Measurements from ENCODE around the gene ARHGDIA. TPM values are rescaled to one million over a fixed set of nuclear protein-coding genes. Genes with fewer than 3 reads are reported as not detected.

Gene ARHGDIA
- total RNA-seq, 4 donors from 2014 or later, result 115 to 173 (median 164) TPM

DNA sequence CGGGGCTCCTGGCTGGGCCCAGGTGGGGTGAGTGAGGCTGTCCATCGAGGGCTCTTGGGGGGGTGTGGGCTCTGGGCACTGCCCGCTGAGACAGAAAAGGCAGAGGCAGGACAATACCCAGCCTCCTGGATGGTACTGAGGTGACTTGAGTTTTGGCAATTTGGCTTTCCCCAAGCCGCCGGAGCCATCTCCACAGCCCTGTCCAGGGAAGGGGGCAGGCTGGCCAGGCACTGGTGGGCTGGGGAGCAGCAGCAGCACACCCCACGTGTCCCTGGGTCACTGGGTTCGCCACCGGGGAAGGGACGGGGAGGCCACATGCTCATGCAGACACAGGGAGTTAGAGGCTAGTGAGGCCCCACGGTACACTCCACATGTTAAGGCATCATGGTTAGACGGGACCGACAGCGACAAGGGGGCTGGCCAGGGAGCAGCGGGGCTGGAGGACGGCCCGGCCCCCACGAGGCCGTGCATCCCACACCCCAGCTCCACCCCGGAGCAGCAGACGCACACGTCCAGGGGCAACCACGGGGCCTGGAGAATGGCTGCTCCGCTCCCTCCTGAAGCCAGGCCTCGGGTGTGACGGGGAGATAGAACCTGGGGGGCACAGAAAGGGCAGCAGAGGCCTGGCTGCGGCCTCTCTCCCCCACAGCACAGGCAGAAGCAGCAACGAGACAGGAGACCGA is 3.0 kb downstream of the ARHGDIA start:
- 83 to 87% methylated on average over 16 to 23 of the region's 28 CpGs for WGBS, 2 donors
- intact Hi-C loops (cut with DNase I), result no loop called here
- Histone ChIP-seq H3K27ac (peak overlapping the region in 1 of 3 donors; percentile 23), H3K4me3 (replicated peaks in 1 of 3) (no peak overlapping the region), H3K4me1 (peaks cover 29 to 37% of the 10 kb centered on the region in 2 donors), H3K27me3 (no peaks in the 10 kb centered on the region), H3K36me3 (peaks cover 20 to 22% of the 10 kb centered on the region in 2 donors), H3K9me3 (no peaks in the 10 kb centered on the region)
- no peak for TF ChIP-seq POLR2A (IDR thresholded peaks at IDR 0.05)
- TF ChIP-seq, protein P1, sequence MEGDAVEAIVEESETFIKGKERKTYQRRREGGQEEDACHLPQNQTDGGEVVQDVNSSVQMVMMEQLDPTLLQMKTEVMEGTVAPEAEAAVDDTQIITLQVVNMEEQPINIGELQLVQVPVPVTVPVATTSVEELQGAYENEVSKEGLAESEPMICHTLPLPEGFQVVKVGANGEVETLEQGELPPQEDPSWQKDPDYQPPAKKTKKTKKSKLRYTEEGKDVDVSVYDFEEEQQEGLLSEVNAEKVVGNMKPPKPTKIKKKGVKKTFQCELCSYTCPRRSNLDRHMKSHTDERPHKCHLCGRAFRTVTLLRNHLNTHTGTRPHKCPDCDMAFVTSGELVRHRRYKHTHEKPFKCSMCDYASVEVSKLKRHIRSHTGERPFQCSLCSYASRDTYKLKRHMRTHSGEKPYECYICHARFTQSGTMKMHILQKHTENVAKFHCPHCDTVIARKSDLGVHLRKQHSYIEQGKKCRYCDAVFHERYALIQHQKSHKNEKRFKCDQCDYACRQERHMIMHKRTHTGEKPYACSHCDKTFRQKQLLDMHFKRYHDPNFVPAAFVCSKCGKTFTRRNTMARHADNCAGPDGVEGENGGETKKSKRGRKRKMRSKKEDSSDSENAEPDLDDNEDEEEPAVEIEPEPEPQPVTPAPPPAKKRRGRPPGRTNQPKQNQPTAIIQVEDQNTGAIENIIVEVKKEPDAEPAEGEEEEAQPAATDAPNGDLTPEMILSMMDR (IDR thresholded peaks at IDR 0.05), result no peak
- no peak for DNase-seq

DNA sequence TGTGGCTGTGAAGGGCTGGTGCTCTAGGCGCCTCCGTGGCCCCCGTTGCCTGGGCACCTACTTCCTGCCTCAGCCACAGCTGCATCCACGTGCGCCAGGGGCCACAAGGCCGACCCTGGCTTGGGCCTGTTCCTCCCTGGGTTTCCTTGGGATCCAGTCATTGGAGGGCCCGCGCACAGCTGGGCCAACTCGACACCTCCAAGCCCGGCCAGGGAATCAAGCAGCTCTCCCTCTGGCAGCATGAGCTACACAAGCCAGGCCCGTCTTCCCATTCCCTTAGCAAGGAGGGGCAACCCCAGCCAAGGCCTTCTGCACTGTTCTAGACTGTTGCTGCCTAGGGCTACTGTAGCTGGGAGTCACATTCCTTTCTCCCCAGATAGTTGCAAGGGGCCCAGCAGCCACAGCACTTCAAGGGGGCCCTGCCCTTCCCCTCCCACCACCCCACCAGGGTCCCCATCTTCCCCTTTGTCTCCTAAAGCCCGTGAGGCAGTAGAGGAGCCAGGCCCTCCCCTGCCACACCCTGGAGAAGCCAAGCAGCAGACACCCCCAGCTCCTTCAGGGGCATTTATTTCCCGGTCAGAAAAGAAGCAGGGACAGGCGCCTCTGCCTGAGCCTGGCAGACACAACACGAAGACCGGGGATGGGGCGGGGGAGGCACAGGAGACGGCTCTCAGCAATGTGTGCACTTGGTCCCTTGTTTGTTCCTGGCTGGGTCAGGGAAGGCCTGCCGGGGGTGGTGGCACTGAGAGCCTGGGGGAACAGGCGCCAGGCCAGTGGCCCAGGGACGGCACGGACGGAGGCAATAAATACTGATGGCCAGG is 3.8 kb downstream of the ARHGDIA start:
- intact Hi-C loops (cut with DNase I), result no loop called here
- H3K27ac ChIP-seq, result peak overlapping the region in 1 of 3 donors; percentile 23
- no peak overlapping the region for H3K4me3 ChIP-seq (replicated peaks in 1 of 3)
- H3K4me1 ChIP-seq, result peaks cover 23 to 36% of the 10 kb centered on the region in 2 donors
- no peaks in the 10 kb centered on the region for H3K9me3 ChIP-seq
- TF ChIP-seq POLR2A (IDR thresholded peaks at IDR 0.05), result no peak
- TF ChIP-seq, protein P1 (IDR thresholded peaks at IDR 0.05), result no peak
- peak in 1 of 2 donors; percentile 21 for DNase-seq
- no peaks in the 10 kb centered on the region for H3K27me3 ChIP-seq
- WGBS, 2 donors, result 81 to 83% methylated on average over 18 to 22 of the region's 23 CpGs
- H3K36me3 ChIP-seq, result peaks cover 20 to 22% of the 10 kb centered on the region in 2 donors

DNA sequence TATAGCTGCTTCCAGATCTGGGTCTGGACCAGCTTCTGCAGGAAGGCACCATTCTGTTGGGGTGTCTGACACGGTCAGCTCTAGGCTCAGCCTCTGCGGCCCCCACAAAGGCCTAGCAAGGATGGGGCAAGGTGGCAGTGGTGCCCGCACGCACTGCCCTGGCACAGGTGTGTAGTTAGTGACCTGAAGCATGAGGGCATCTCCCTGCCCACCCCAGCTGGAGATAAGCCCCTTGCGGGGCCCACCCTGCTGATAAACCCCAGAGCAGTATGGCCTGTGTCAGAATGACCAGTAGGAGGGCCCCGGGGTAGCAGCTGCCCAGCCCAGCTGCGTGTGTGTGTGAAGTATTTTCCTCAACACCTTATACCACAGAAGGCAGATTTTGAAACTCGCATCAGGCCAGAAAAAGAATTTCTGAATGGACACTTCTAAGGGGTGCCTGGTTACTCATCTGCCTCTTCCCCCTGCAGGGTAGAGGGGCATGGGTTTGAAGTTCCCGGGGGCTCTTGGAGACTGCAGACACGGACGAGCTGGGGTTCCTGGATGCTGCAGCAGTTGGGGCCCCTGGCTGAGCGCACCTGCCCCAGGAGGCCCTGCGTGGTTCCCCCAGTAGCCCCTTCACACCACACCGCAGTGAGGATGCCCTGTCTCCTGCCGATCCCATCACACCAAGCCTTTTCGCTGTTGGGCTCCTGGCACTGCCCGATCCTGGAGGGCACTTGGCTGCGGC is 4.5 kb downstream of the ARHGDIA start:
- Histone ChIP-seq H3K27me3 (no peaks in the 10 kb centered on the region), H3K4me1 (peaks cover 25 to 40% of the 10 kb centered on the region in 2 donors), H3K4me3 (replicated peaks in 1 of 3) (no peak overlapping the region), H3K9me3 (no peaks in the 10 kb centered on the region), H3K36me3 (peaks cover 20 to 22% of the 10 kb centered on the region in 2 donors), H3K27ac (no peak overlapping the region)
- no peak for DNase-seq
- WGBS, 2 donors, result 85 to 89% methylated on average over 14 to 18 of the region's 18 CpGs
- intact Hi-C loops (cut with DNase I), result no loop called here
- TF ChIP-seq, protein P1 (IDR thresholded peaks at IDR 0.05), result no peak
- TF ChIP-seq POLR2A (IDR thresholded peaks at IDR 0.05), result no peak

DNA sequence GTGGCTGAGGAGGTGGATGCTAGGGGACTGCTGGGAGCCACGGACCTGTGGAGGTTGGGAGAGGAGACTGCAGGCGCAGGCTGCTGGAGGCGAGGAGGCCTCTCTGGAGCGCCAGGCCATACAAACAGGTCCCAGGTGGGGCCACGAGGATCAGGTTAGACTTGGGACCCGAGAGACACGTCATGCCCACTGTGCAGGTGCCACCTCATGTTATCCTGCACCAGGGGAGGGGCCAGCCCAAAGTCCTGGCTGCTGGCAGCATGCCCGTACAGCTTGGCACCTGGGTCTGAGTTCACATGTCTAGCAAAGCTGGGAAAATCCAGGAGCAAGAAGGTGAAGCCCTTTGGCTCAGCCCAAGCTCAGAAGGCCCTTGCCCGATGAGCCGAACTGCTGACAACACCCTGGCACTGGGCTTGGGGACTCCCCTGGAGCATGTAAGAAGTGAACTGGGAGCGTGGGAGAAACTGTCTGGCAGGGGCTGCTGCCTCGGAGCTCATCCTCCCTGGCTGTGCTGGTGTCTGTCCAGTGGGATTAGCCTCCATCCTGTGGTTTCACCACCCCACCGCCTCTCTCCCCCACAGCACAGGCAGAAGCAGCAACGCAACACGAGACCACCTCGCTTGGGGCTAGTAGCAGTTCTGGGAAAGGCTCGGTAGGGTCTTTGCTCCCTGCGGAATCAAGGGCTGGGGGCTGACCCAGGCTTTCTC is 5.3 kb downstream of the ARHGDIA start:
- intact Hi-C loops (cut with DNase I), result no loop called here
- 72 to 74% methylated on average over 8 to 14 of the region's 18 CpGs for WGBS, 2 donors
- H3K36me3 ChIP-seq, result peaks cover 20 to 22% of the 10 kb centered on the region in 2 donors
- DNase-seq, result peak; percentile 52 to 68
- no peaks in the 10 kb centered on the region for H3K27me3 ChIP-seq
- no peak for TF ChIP-seq POLR2A (IDR thresholded peaks at IDR 0.05)
- TF ChIP-seq, protein P1 (IDR thresholded peaks at IDR 0.05), result no peak
- H3K9me3 ChIP-seq, result no peaks in the 10 kb centered on the region
- peaks cover 25 to 43% of the 10 kb centered on the region in 2 donors for H3K4me1 ChIP-seq
- no peak overlapping the region for H3K27ac ChIP-seq
- H3K4me3 ChIP-seq (replicated peaks in 1 of 3), result no peak overlapping the region

All from thyroid gland (tissue), 4 donors.